IPS DF 4.7 (cell line): ENCODE results near the gene PPFIBP1.

ENCODE experiments used
- DNase-seq: peaks from one replicate; pipeline ENCODE4 v3.0.0-alpha.2; 2013; ENCODE audit warnings: low spot score; ENCODE audit errors: extremely low read depth

The PPFIBP1 gene

DNA sequence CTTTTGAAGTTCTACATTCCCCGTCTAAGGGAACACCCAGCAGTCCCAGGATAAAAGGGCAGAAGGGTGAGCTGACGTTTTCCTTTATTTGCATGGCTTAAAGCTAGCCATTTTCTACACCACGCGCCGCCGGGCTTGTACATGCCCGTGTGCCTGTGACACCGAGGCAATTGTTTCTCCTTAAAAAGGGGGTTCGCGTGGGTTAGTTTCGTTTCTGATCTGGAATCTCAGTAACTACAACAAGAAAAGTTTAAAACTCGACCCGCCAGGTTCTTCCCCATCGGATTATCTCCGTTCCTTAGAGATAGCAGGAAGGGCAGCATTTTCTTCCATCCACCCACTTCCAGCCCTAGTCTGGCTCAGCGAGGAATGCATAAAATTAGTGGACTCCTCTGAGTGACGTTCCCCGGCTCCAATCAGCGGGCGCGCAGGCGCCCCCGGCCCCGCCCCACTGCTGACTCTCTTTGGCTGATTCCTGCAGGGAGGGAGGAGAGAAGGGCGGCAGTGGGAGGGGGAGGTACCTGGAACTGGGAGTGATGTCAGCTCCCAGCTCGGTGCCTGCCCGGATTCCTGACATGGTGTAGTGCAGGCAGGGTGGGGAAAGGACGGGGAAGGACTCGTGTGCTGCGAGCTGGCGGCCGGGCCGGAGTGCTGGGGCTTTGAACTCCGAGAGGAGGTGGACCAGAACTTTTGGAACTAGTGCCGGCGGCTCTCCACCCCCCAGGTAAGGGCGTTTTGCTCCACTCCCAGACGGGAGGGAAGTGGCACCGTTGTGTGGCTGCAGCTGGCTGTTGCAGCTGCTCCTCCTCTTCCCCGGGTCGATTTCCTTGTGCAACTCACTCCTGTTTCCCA, at the start of gene PPFIBP1:
PPFIBP1 (plus strand) TSS at position 565 of the 852 bp plus-strand sequence. CDS start 109,191 bp downstream, outside the sequence.
- DNase-seq: no peak

DNA sequence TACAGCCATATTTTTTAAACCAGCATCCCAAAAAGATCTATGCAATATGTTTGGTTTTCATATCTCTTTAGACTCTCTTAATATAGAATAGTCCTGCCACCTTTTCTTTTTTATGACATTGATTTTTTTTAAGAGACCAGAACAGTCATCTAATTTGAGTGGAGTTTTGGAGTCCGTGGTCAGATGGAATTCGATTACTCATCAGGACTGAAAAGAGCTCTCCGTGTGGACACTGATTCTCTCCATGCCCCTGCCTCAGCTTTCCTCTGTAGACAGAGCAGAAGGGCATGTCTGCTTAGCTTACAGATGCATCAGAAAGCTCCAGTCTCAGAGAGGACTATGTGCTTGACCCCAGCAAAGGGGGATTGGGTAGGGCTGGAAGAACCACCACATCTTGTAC, 49.7 kb upstream of the PPFIBP1 start:
- DNase-seq: no peak

DNA sequence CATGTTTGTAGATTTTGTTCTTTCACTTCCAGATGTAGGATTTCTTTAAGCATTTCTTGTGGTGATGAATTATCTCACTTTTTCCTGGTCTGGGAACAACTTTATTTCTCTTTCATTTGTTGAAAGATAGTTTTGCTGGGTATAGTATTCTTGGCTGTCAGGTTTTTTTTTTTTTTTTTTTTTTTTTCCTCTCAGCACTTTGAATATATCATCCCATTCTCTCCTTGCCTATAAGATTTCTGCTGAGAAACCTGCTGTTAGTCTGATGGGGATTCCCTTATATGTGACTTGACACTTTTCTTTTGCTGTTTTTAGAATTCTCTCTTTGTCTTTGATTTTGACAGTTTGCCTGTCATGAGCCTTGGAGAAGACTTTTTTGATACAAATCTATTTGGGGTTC, 47.0 kb upstream of the PPFIBP1 start:
- no peak for DNase-seq

DNA sequence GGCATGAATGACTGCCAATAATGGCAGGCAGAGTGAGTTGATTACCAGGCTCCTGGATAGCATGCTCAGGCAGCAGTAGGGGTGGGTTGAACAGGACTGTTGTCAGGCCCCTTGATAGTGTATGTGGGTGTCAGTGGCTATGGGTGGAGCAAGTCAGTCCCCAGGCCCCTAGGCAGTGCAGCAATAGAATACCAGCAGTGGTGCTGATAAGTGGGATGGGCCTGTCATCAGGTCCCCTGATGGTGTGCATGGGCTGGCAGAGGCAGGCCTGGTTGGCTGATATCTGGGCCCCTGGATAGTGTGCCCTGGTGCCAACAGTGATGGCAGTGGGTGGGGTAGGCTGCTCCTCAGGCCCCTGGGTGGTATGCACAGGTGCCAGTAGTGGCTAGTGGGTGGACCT, 45.1 kb upstream of the PPFIBP1 start:
- DNase-seq: no peak

DNA sequence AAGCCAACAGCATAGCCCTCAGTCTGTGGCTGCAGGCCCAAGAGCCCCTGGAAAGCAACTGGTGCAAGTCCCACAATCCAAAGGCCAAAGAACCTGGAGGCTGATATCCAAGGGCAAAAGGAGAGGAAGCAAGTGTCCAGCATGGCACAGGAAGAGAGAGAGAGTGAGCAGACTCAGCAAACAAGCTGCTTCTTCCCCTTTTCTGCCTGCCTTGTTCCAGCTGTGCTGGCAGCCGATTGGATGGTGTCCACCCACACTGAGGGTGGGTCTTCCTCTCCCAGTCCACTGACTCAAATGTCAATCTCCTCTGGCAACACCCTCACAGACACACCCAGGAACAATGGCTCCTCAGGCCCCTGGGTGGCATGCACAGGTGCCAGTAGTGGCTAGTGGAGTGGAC, 44.0 kb upstream of the PPFIBP1 start:
- no peak for DNase-seq

DNA sequence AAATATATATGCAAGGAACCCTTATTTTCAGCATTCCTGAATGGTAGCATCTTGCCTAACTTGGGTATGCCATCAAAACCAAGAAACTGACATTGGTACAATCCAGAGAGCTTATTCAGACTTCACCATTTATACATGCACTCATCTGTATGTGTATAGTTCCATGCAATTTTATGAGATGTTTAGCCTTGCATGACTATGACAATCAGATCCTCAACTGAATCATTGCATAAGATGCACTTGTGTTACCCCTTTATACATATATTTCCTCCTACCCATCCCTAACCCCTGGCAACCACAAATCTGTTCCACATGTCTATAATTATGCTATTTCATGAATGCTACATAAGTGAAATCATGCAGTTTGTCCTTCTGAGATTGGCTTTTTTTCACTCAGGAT, 37.0 kb upstream of the PPFIBP1 start:
- no peak for DNase-seq

DNA sequence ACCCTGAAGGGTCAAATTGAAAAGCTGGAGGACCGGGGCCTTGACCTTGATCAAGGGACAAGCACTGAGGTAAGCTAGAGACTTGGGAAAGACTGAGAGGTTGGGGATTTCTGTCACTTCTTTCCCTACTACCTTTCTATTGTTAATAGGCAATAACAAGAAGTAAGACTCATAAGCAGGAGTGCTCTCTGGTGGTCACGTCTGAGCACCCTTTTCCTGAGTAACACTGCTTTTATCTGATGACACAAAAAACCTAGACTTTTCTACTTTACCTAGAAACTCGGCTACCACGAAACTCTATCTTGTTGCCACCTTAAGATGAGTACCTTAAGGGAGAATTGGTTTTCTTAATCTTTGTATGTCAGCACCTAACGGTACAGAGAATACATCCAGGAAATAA, 35.5 kb upstream of the PPFIBP1 start:
- no peak for DNase-seq

DNA sequence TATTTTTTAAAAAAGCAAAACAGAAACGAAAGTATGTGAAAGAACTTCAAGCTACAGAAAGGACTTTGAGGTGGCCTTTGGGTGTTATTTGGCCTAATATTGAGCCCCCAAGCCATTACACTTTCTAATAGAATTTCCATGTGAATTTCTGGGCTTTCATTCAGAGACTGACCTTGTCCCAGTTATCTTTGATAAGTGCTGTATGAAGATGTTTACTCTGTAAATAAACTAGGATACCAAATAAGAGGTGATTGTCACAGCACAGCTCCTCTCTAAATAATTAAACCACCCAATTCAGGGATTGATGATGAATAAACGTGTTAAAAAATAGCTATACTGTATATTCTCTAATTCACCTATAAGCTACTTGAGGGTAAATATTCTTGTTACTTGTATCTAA, 32.8 kb upstream of the PPFIBP1 start:
- DNase-seq: no peak

DNA sequence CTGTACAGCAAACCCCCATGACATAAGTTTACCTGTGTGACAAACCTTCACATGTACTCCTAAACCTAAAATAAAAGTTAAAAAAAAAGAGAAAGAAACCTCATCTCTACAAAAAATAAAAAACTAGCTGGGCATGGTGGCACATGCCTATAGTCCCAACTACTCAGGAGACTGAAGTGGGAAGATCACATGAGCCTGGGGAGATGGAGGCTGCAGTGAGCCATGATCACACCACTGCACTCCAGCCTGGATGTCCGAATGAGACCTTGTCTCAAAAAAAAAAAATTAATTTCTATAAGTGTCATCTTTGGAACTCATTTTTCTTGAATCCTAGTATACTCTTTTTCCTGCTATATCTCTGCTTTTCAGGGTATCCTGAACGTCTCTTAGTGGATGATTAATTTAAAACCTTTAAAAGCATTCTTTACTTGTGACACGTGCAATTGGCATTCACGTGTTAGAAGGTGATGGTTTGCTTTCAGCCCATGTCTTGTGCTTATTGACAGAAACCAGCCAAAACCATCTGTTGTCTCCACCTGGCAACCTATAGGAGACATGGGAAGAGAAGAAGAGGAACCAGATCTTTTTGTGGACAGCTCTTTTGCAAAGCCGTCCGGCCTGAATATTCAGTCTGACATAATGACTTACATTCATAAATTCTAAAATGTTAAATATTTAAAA, 30.6 kb upstream of the PPFIBP1 start:
- DNase-seq: no peak

DNA sequence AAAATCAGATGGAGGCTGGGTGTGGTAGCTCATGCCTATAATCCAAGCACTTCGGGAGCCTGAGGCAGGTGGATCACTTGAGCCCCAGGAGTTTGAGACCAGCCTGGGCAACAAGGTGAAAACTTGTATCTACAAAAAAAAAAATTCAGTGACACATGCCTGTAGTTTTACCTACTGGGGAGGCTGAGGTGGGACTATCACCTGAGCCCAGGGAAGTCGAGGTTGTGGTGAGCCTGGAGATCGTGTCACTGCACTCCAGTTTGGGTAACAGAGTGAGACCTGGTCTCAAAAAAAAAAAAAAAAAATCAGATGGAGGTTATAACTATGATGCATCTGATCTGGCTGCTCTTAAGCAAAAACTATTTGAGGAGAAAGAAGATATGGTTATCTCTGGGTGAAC, 26.6 kb upstream of the PPFIBP1 start:
- no peak for DNase-seq

DNA sequence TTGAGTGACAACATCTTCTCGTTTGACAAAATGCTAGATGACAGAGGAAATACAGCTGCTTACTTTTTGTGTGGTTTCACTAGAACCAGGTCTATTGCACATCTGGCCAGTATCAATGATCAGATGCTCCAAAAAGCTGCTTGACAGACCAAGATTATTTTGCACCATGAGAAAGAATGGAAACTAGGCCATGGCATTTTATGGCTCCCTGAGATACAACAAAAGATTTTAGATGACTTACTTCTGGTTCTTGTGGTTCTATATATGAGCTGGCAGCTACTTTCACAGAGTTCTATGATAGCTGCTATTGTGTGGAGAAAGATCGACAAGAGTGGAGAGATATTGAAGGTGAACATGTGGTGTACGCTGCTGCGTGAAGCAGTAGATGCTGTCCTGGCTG, 25.9 kb upstream of the PPFIBP1 start:
- DNase-seq: no peak

DNA sequence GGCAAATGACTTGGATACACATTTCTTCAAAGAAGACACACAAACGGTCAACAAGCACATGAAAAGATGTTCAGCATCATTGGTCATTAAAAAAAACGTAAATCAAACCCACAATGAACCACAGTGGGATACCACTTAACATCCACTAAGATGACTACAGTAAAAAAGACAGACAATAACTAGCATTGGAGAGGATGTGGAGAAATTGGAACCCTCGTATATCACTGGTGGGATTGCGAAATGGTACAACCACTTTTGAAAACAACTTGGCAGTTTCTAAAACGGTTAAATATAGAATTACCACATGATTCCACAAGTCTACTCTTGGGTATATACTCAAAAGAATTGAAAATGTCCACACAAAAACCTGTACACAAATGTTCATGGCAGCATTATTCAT, 25.2 kb upstream of the PPFIBP1 start:
- no peak for DNase-seq

DNA sequence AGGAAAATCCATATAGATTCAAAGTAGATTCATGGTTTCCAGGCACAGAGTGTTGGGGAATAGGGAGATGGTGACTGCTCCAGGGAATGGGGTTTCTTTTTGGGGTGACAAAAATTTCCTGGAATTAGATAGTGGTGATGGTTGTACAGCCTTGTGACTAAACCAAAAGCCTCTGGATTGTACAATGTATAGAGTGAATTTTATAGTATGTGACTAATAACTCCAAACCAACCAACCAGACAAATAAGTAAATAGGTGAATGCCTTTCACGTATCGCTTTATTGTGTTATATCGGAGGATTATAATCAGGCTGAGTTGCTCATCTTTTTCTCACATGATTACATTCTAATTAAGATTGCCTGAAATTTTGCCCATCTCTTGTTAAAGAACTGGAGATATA, 24.6 kb upstream of the PPFIBP1 start:
- DNase-seq: no peak

DNA sequence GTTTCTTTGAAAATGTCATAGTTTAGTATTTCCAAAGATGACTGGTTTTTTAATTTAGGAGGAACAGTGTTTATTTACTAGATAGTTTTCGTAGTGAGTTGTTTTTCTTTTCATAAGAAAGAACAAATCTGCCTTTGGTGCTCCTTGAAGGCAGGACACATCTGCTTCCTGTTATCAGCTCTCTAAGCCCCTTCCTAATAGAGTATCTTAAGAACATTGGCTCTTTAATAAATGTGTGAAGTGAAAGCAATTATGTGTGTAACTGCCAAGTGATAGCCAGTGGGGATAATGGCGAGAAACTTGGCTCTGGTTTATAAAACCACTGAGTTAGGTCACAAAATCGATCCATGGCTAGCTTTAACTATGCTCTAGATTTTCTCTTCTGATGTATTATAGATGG, 23.5 kb upstream of the PPFIBP1 start:
- no peak for DNase-seq

DNA sequence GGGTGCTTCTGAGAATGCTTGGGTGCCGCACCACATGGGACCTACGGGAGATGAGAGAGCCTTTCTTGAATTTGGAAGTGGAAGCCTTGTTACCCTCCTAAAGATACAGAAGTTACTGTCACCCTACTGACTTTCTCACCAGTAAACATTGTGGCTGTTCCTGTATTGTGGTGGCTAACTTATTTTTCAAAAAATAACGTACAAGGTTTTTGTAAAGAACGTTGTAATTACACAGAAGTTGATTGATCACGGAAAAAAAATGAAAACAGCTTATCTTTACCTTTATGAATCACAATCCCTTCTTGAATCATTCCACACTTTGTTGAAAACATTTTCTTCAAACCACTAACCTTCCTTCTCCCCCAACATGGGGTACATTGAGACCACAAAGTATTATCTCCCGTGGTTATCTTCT, 22.0 kb upstream of the PPFIBP1 start:
- DNase-seq: no peak

DNA sequence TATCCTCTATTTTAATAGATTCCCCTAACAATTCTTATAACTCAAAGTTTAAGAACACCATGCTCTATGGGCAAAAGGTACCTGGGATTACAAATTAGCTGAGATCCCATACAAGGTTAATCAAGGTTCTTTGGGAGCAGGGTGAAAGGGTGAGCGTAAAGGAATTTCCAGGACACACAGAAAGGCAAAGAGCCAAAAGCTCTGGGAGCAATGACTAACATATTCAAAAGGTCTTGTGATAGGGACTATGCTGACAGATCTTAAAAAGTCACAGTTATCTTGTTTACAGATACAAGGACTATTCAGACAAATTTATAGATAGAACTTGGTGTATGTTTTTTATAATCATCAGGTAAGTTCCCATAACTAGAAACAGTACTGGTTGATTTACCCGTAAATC, 19.5 kb upstream of the PPFIBP1 start:
- no peak for DNase-seq

DNA sequence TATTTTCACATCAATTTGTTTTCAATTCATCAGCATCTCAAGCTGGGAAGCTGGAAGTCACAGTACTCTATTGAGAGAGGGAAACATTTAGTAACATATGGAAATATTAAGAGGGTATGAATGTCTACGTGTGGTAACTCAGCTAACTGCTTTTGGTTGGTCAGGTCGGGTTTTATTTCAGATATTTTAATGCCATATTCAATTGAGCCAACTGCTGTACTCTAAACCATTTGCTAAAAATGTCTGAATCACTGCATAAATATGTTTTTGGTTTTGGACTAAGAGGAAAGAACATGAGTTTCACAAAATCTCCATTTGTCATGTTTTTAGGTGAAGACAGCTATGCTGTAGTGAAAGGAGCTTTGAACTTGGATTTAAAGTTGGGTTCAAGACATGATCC, 18.9 kb upstream of the PPFIBP1 start:
- DNase-seq: no peak

DNA sequence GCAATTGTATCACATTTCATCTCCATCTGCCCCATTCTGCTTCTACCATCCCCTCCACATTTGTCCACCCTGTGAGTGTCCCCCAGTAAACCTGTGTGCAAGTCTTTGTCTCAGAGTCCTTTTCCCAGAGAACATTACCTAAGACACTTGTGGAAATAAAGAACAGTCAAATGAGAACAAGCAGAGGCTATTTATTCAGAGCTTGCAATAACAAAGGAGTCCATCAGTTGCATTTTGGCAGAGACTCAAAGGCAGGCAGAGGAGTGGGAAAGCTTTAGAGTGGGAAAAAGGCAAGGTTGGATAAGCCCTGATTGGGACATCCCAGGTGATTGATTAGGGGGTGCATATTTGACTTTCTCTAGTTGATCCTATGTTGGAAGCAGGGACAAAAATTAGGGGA, 18.2 kb upstream of the PPFIBP1 start:
- DNase-seq: no peak

DNA sequence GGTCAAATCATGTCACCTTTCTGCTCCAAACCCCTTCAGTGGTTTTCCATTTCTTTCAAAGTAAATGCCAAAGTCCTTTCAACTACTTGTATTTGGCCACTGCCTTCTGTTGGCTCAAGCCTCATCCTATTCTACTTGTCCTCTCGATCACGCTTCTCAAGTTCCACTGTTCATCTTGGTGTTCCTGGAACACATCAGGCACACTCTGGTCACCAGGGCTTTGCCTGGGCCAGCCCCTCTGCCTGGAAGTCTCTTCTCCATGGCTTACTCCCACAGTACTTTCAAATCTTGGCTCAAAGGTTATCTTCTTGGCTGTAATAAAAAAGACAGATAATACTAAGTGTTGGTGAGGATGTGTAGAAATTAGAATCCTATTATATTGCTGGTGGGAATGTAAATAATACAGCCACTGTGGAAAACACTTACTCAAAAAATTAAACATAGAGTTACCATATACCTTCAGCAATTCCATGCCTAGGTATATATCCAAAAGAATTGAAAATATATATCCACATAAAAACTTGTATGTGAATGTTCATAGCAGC, 17.3 kb upstream of the PPFIBP1 start:
- no peak for DNase-seq

DNA sequence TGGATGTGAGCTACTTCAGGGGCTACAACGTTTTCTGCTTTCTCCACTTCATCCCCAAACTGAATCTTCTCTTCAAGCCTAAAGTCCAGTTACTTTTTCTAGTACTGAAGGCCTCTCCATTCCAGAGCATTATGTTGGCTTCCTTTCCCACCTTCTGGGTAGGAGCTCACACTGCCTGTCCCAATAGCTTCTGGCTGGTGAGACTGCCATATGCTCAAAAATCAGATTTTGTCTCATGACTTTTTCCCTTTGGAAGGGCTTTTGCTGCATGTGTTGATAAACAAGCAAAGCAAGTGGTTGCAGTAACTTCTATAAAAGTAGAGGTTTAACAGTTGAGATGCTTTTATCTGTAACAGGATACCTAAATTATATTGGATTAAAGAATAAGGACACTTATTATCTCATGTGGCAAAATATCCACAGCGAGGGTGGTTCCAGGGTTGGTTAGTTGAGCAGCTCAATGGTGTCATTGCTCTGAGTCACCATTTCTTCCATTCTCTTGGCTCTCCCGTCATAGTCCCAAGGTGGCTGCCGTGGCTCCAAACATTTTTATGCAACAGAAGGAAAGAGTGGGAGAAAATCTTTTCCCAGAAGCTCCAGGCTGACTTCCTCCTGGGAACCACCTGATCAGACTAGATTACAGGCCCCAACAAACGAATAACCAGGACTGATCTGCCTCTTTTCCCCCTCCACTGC, 15.1 kb upstream of the PPFIBP1 start:
- DNase-seq: no peak

DNA sequence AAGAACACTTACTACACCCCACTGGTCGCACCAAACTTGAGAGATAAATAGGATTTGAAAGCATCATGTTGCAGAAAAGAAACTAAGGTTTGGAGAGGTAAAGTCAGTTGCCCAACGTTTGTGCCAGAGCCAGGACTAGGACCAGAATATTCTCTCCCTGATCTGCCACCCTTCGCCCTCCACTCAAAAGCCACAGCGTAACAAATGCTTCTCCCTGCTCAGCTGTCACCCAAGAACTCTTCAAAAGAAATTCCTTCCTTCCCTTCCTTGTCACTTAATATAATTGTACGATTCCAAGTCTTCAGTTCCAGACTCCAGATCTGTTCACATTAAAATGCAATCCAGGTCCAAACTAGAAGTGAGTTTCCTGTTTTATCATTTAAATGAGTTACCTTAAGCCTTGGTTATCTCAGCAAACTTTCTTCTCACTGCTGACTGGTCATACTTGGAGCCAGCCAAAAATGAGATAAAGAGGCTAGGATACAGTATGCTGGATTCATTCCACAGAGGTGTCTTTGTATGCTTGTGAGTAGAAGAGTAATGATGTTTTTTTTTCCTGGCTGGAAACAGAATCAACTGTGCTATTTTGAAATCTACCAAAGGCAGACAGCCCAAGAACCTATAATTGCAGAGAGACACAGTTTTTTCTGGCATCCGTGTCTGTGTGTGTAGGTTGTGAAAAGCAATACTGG, 12.8 kb upstream of the PPFIBP1 start:
- no peak for DNase-seq

DNA sequence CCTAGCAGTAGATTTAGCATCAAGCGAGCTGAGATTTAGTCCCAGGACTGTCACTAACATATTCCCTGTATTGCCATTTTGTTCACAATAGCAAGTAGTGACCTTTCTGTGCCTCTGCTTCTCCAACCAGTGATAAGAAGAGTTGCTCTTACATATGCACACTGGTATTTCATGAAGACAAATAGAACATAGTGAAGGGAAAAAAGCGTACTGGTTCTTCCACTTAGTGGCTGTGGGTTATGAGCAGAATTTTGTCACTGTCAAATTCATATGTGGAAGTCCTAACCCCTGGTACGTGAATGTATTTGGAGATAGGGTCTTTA, 12.3 kb upstream of the PPFIBP1 start:
- DNase-seq: no peak
